DND-41 (cell line): ENCODE results near the gene TRIP12.
"Not testable (repeated sequence)": the region's sequence is repeated elsewhere in the genome, so short reads cannot be mapped to it uniquely, and the experiment has no call there.

Source experiments
- ATAC-seq: fragments of 200-7000 bp; cut with Tn5 transposase; 3 replicates; pipeline ENCODE4 v1.9.1; 2021; ENCODE audit warnings: low read depth; ENCODE audit not compliant: insufficient read depth
- DNase-seq: peaks from one replicate; pipeline ENCODE4 v3.0.0-alpha.2; 2020
- H2AFZ ChIP-seq: 2 replicates; pipeline ENCODE4 v1.6.0; 2012; ENCODE audit warnings: low read depth, low read length
- H3K27ac ChIP-seq: 2 replicates; pipeline ENCODE4 v1.5.1; 2012; ENCODE audit warnings: low read length, inconsistent platforms
- H3K27me3 ChIP-seq: fragments of 200-600 bp; sonication (generic); 2 replicates; pipeline ENCODE4 v1.6.0; 2012; ENCODE audit warnings: low read length, mild to moderate bottlenecking, inconsistent platforms; ENCODE audit not compliant: insufficient read depth, poor library complexity
- H3K36me3 ChIP-seq: 2 replicates; pipeline ENCODE4 v1.5.1; 2012; ENCODE audit warnings: low read length, inconsistent platforms; ENCODE audit not compliant: insufficient read depth
- H3K4me1 ChIP-seq: 2 replicates; pipeline ENCODE4 v1.5.1; 2012; ENCODE audit warnings: mild to moderate bottlenecking, low read length; ENCODE audit not compliant: insufficient read depth
- H3K4me2 ChIP-seq: 2 replicates; pipeline ENCODE4 v1.6.0; 2012; ENCODE audit warnings: mild to moderate bottlenecking, moderate library complexity, low read length, inconsistent platforms; ENCODE audit not compliant: insufficient read depth
- H3K4me3 ChIP-seq, 2 experiments: fragments of 200-600 bp in 1 of 2; shearing (Covaris generic) in 1 of 2; 2 replicates each; pipeline ENCODE4 v1.5.1; 2012 to 2016; ENCODE audit warnings: inconsistent platforms in 2 of 2, low read length in 2 of 2, mild to moderate bottlenecking in 2 of 2, low read depth in 1 of 2, moderate library complexity in 1 of 2
- H3K79me2 ChIP-seq: 2 replicates; pipeline ENCODE4 v1.6.0; 2012; ENCODE audit warnings: low read length, inconsistent platforms; ENCODE audit not compliant: insufficient read depth
- H3K9ac ChIP-seq: 2 replicates; pipeline ENCODE4 v1.6.0; 2012; ENCODE audit warnings: low read depth, mild to moderate bottlenecking, inconsistent platforms, low read length, moderate library complexity
- H3K9me3 ChIP-seq: 2 replicates; pipeline ENCODE4 v1.5.1; 2012; ENCODE audit warnings: low read length, moderate library complexity, mild to moderate bottlenecking, inconsistent platforms; ENCODE audit not compliant: insufficient read depth, severe bottlenecking
- H4K20me1 ChIP-seq: 2 replicates; pipeline ENCODE4 v1.6.0; 2012; ENCODE audit warnings: low read length; ENCODE audit not compliant: insufficient read depth
- CTCF ChIP-seq: IDR thresholded peaks from 2 replicates; pipeline ENCODE4 v1.5.1; 2012; ENCODE audit warnings: borderline replicate concordance, low read length, moderate library complexity, mild to moderate bottlenecking; ENCODE audit not compliant: poor library complexity, severe bottlenecking; ENCODE audit errors: extremely low read depth
- EZH2 ChIP-seq: IDR thresholded peaks from 3 replicates; pipeline ENCODE4 v1.6.1; 2012; ENCODE audit warnings: borderline replicate concordance, low read depth, mild to moderate bottlenecking, moderate library complexity, low read length, inconsistent platforms; ENCODE audit not compliant: severe bottlenecking

The TRIP12 gene

GRCh38 chr2:229851870-229852269, 69.9 kb downstream of the TRIP12 start:
- Histone ChIP-seq H3K4me2 (no peak overlapping the region), H3K4me1 (peaks cover 18% of the 10 kb centered on the region), H3K27me3 (no peaks in the 10 kb centered on the region), H3K27ac (no peak overlapping the region), H3K79me2 (peaks cover 48% of the 10 kb centered on the region), H3K9me3 (no peaks in the 10 kb centered on the region), H2AFZ (no peak overlapping the region), H3K4me3 (no peak overlapping the region), H4K20me1 (peaks cover 7% of the 10 kb centered on the region; the same call in 1 of the 2 replicates), H3K36me3 (peaks cover 47% of the 10 kb centered on the region), H3K9ac (no peak overlapping the region)
- DNase-seq (no peak), ATAC-seq (no peak)
- TF ChIP-seq EZH2 = no peak
- TF ChIP-seq CTCF = no peak

- not testable (repeated sequence) for DNase-seq, H3K27ac ChIP-seq, ATAC-seq, H3K9me3 ChIP-seq, H3K9ac ChIP-seq, H3K4me2 ChIP-seq, H3K4me3 ChIP-seq, H2AFZ ChIP-seq, H3K27me3 ChIP-seq
- peaks cover 10% of the 10 kb centered on the region; the same call in 1 of the 2 replicates for H4K20me1 ChIP-seq
- peaks cover 39% of the 10 kb centered on the region for H3K36me3 ChIP-seq
- H3K79me2 ChIP-seq = peaks cover 51% of the 10 kb centered on the region
- H3K4me1 ChIP-seq = peaks cover 18% of the 10 kb centered on the region
Observed at GRCh38 chr2:229850355-229851275, 71.2 kb downstream of the TRIP12 start.

- no peak overlapping the region; the same call in 1 of the 2 replicates for H3K27ac ChIP-seq
- H3K4me2 ChIP-seq = no peak overlapping the region
- TF ChIP-seq CTCF (no peak), EZH2 (no peak)
- H3K36me3 ChIP-seq = peaks cover 38% of the 10 kb centered on the region
- H2AFZ ChIP-seq = no peak overlapping the region
- H3K9me3 ChIP-seq = no peaks in the 10 kb centered on the region
- no peak for DNase-seq
- H3K79me2 ChIP-seq = peaks cover 51% of the 10 kb centered on the region
- no peak for ATAC-seq
- no peak overlapping the region for H3K4me3 ChIP-seq
- H3K9ac ChIP-seq = no peak overlapping the region
- no peaks in the 10 kb centered on the region for H3K27me3 ChIP-seq
- peaks cover 10% of the 10 kb centered on the region; the same call in 1 of the 2 replicates for H4K20me1 ChIP-seq
- H3K4me1 ChIP-seq = peaks cover 18% of the 10 kb centered on the region
Observed at GRCh38 chr2:229849073-229849472, 72.7 kb downstream of the TRIP12 start.

- peaks cover 44% of the 10 kb centered on the region for H3K79me2 ChIP-seq
- no peak overlapping the region for H3K9ac ChIP-seq
- no peak overlapping the region for H2AFZ ChIP-seq
- no peaks in the 10 kb centered on the region for H3K4me1 ChIP-seq
- no peaks in the 10 kb centered on the region for H3K27me3 ChIP-seq
- peaks cover 10% of the 10 kb centered on the region; the same call in 1 of the 2 replicates for H4K20me1 ChIP-seq
- DNase-seq = no peak
- TF ChIP-seq EZH2 (no peak), CTCF (no peak)
- no peaks in the 10 kb centered on the region for H3K9me3 ChIP-seq
- no peak overlapping the region for H3K27ac ChIP-seq
- ATAC-seq = no peak
- no peak overlapping the region for H3K4me2 ChIP-seq
- H3K36me3 ChIP-seq = peaks cover 54% of the 10 kb centered on the region
- no peak overlapping the region for H3K4me3 ChIP-seq
Observed at GRCh38 chr2:229843613-229844012, 78.2 kb downstream of the TRIP12 start.
